Measurements from ENCODE around the gene SLC16A9. TPM values are rescaled to one million over a fixed set of nuclear protein-coding genes. Genes with fewer than 3 reads are reported as not detected.

The SLC16A9 gene
- total RNA-seq, 3 donors from 2014 or later: 7.2 to 34.9 (median 28.8) TPM

Other genes starting within 250 kb of the SLC16A9 start
- not detected for gene MRLN, start 43.6 kb upstream of the SLC16A9 start, total RNA-seq
- gene CCDC6, start 196.7 kb upstream of the SLC16A9 start, total RNA-seq: 10 to 100 TPM; 54.5 to 73.1 (median 62.7) TPM

All from mucosa of descending colon (tissue), 3 donors.